B cell (primary cell): Measurements from ENCODE around the gene SULT1A2. TPM values are rescaled to one million over a fixed set of nuclear protein-coding genes. Genes with fewer than 3 reads are reported as not detected.

ENCODE experiments used
- ATAC-seq: fragments of 200-7000 bp; cut with Tn5 transposase; one replicate; pipeline ENCODE4 v1.10.0; 2021; ENCODE audit warnings: low read depth, mild to moderate bottlenecking, moderate number of reproducible peaks, moderate library complexity
- CTCF ChIA-PET: fragments of 350-600 bp; sonication (Branson Sonifier 250); formaldehyde crosslinking; loops from one replicate; lab custom pipeline; 2021; ENCODE audit warnings: antibody characterized with exemption, inconsistent platforms; lab: Charles Lee
- POLR2A ChIA-PET: fragments of 350-600 bp; sonication (Branson Sonifier 250); formaldehyde crosslinking; loops from one replicate; lab custom pipeline; 2021; ENCODE audit warnings: antibody characterized with exemption; lab: Charles Lee
- DNase-seq: peaks from one replicate; pipeline ENCODE4 v3.0.0; 2013
- H2AFZ ChIP-seq: 2 replicates; pipeline ENCODE4 v1.6.1; 2012; ENCODE audit warnings: mild to moderate bottlenecking, low read depth, low read length; ENCODE audit not compliant: insufficient read depth, poor library complexity, severe bottlenecking
- H3K27ac ChIP-seq, 2 donors: 1 replicate in 1 of 2; 2 replicates in 1 of 2; pipeline ENCODE4 v1.5.1; 2012 to 2013; ENCODE audit warnings: low read length in 2 of 2, mild to moderate bottlenecking in 2 of 2, moderate library complexity in 1 of 2
- H3K27me3 ChIP-seq, 4 experiments: fragments of 200-600 bp in 1 of 4; sonication (generic) in 1 of 4; replicated peaks in 1 of 4; 1 replicate in 2 of 4; 2 replicates in 2 of 4; pipeline versions ENCODE4 v1.6.1 to v1.7.0; 2013 to 2016; ENCODE audit warnings: low read length in 3 of 4, mild to moderate bottlenecking in 2 of 4, mixed read lengths in 1 of 4, moderate library complexity in 1 of 4; ENCODE audit not compliant: insufficient read depth in 4 of 4, control insufficient read depth in 3 of 4; ENCODE audit errors: control extremely low read depth in 1 of 4
- H3K36me3 ChIP-seq, 2 experiments: replicated peaks in 1 of 2; 1 replicate in 1 of 2; 2 replicates in 1 of 2; pipeline versions ENCODE4 v1.6.1 to v1.7.1; 2013; ENCODE audit warnings: low read length in 1 of 2; ENCODE audit not compliant: insufficient read depth in 2 of 2, control insufficient read depth in 1 of 2; ENCODE audit errors: control extremely low read depth in 1 of 2, extremely low read depth in 1 of 2
- H3K4me1 ChIP-seq, 2 donors: fragments of 200-600 bp in 1 of 2; sonication (generic) in 1 of 2; 1 replicate in 1 of 2; 2 replicates in 1 of 2; pipeline versions ENCODE4 v1.5.1 to v1.6.1; 2013 to 2017; ENCODE audit warnings: low read length in 2 of 2; ENCODE audit not compliant: control insufficient read depth in 2 of 2, insufficient read depth in 2 of 2
- H3K4me2 ChIP-seq: replicated peaks from 2 replicates; pipeline ENCODE3; 2012; ENCODE audit warnings: mild to moderate bottlenecking, low read depth, low read length; ENCODE audit not compliant: poor library complexity, severe bottlenecking
- H3K4me3 ChIP-seq, 5 experiments: fragments of 200-600 bp in 1 of 5; sonication (generic) in 1 of 5; 1 replicate in 3 of 5; 2 replicates in 2 of 5; pipeline versions ENCODE4 v1.5.1 to v1.7.0; 2011 to 2016; ENCODE audit warnings: low read length in 4 of 5, mild to moderate bottlenecking in 4 of 5, low read depth in 2 of 5, control low read depth in 1 of 5, moderate library complexity in 1 of 5; ENCODE audit not compliant: insufficient read depth in 1 of 5; ENCODE audit errors: control extremely low read depth in 1 of 5, extremely low read depth in 1 of 5
- H3K79me2 ChIP-seq: fragments of 200-600 bp; sonication (generic); one replicate; pipeline ENCODE4 v1.6.0; 2016; ENCODE audit warnings: low read length; ENCODE audit not compliant: control insufficient read depth, insufficient read depth
- H3K9ac ChIP-seq: fragments of 200-600 bp; sonication (generic); 2 replicates; pipeline ENCODE4 v1.6.1; 2017; ENCODE audit warnings: mild to moderate bottlenecking, low read length, moderate library complexity
- H3K9me3 ChIP-seq, 3 donors: one replicate each; pipeline versions ENCODE4 v1.6.1 to v1.7.1; 2013; ENCODE audit warnings: low read length in 2 of 3; ENCODE audit not compliant: control insufficient read depth in 2 of 3, insufficient read depth in 1 of 3; ENCODE audit errors: control extremely low read depth in 1 of 3
- H4K20me1 ChIP-seq: 2 replicates; pipeline ENCODE4 v1.6.0; 2012; ENCODE audit warnings: mild to moderate bottlenecking, low read length; ENCODE audit not compliant: insufficient read depth, control insufficient read depth, poor library complexity, severe bottlenecking
- H3K27ac Mint-ChIP-seq: one replicate; pipeline ENCODE4 v1.8.0; 2021; ENCODE audit warnings: mixed read lengths
- H3K27me3 Mint-ChIP-seq: one replicate; pipeline ENCODE4 v1.8.0; 2021; ENCODE audit warnings: mixed read lengths
- H3K4me1 Mint-ChIP-seq: one replicate; pipeline ENCODE4 v1.8.0; 2021; ENCODE audit warnings: mixed read lengths
- H3K4me3 Mint-ChIP-seq: one replicate; pipeline ENCODE4 v1.8.0; 2021; ENCODE audit warnings: mixed read lengths
- H3K9me3 Mint-ChIP-seq: one replicate; pipeline ENCODE4 v1.8.0; 2022; ENCODE audit warnings: mixed read lengths; ENCODE audit not compliant: insufficient read depth
- CTCF ChIP-seq: fragments of 200-600 bp; IDR thresholded peaks from one replicate; pipeline ENCODE4 v1.8.0; 2022; ENCODE audit warnings: antibody characterized with exemption, mild to moderate bottlenecking
- EZH2 ChIP-seq: IDR thresholded peaks from 2 replicates; pipeline ENCODE4 v1.6.1; 2012; ENCODE audit warnings: borderline replicate concordance, low read depth, mild to moderate bottlenecking, moderate library complexity, low read length; ENCODE audit not compliant: insufficient read depth, poor library complexity, severe bottlenecking
- WGBS: methylation state at CpG from one replicate; pipeline ENCODE4 v1.1.5; 2013; ENCODE audit warnings: missing lambda C conversion rate; ENCODE audit not compliant: insufficient coverage; 5-methylcytosine and 5-hydroxymethylcytosine counted together
- intact Hi-C: fragments of 100-400 bp; cut with micrococcal nuclease; formaldehyde crosslinking; loops from one replicate; pipeline ENCODE4 v1.10.0; 2022
- polyA plus RNA-seq: library from polyadenylated mRNA; depleted of rRNA; stranded (reverse); fragments of >200 nt; gene quantifications from 2 replicates; pipeline ENCODE4 v1.2.3, GENCODE V29; 2012
- total RNA-seq, 2 donors: library from RNA; stranded (reverse); fragments of 120-200 nt in 1 of 2; gene quantifications; 1 replicate in 1 of 2; 2 replicates in 1 of 2; pipeline versions ENCODE4 v1.2.3 to v1.2.4, GENCODE V29; 2013 to 2022

SULT1A2 gene
- total and polyA plus RNA-seq, 2 donors (not counting 1 experiment from before 2014, with no cell fraction given), result 0.32 TPM; not detected in 1

- Histone ChIP-seq H3K79me2 (peaks cover 89% of the 10 kb centered on the region), H2AFZ (no peak overlapping the region), H3K36me3 (peaks cover 2 to 10% of the 10 kb centered on the region in 2 experiments), H3K4me1 (no peaks in the 10 kb centered on the region), H3K27ac (no peak overlapping the region), H3K9me3 (peaks cover 0 to 17% (median 7%) of the 10 kb centered on the region in 3 donors), H3K4me3 (no peak overlapping the region), H3K4me2 (no peak overlapping the region), H3K9ac (no peak overlapping the region), H3K27me3 (no peaks in the 10 kb centered on the region), H4K20me1 (peaks cover 59% of the 10 kb centered on the region)
- Mint-ChIP-seq H3K4me3 (no peak overlapping the region), H3K27me3 (no peaks in the 10 kb centered on the region), H3K9me3 (peaks cover 7% of the 10 kb centered on the region), H3K27ac (no peak overlapping the region), H3K4me1 (peaks cover 6% of the 10 kb centered on the region)
- DNase-seq (no peak), ATAC-seq (no peak)
- intact Hi-C loops, result no loop called here
- ChIA-PET POLR2A (no interaction called here), CTCF (interaction anchor here (0.7 kb wide), 1 partner anchor 398 kb away, joined by 3 read pairs; no protein-coding TSS in a partner anchor)
- no peak for TF ChIP-seq CTCF
- TF ChIP-seq EZH2, result no peak
- 96% methylated on average over 4 of the region's 6 CpGs for WGBS
Observed at GRCh38 chr16:28563218-28563617, 33.6 kb downstream of the SULT1A2 start.

GRCh38 chr16:28562199-28562598 lies 34.7 kb downstream of the SULT1A2 start:
- peaks cover 8% of the 10 kb centered on the region for H3K4me1 Mint-ChIP-seq
- ChIA-PET POLR2A (no interaction called here), CTCF (no interaction called here)
- H3K36me3 ChIP-seq, result peaks cover 2 to 14% of the 10 kb centered on the region in 2 experiments
- peaks cover 0 to 16% (median 4%) of the 10 kb centered on the region in 3 donors for H3K9me3 ChIP-seq
- peaks cover 89% of the 10 kb centered on the region for H3K79me2 ChIP-seq
- H3K27ac Mint-ChIP-seq, result no peak overlapping the region
- H2AFZ ChIP-seq, result no peak overlapping the region
- ATAC-seq (no peak), DNase-seq (no peak)
- no peak overlapping the region for H3K27ac ChIP-seq
- TF ChIP-seq CTCF (no peak), EZH2 (no peak)
- H3K27me3 Mint-ChIP-seq, result no peaks in the 10 kb centered on the region
- no peaks in the 10 kb centered on the region for H3K27me3 ChIP-seq
- H3K4me3 Mint-ChIP-seq, result no peak overlapping the region
- intact Hi-C loops, result no loop called here
- peaks cover 51% of the 10 kb centered on the region for H4K20me1 ChIP-seq
- H3K4me2 ChIP-seq, result no peak overlapping the region
- H3K4me1 ChIP-seq, result no peaks in the 10 kb centered on the region
- no peak overlapping the region for H3K4me3 ChIP-seq
- peaks cover 2% of the 10 kb centered on the region for H3K9me3 Mint-ChIP-seq
- 100% methylated on average over 1 of the region's 4 CpGs for WGBS
- no peak overlapping the region for H3K9ac ChIP-seq
